Measurements from ENCODE around the gene KMT2D.

The KMT2D gene

GRCh38 chr12:49051777-49052438 lies 8.7 kb downstream of the KMT2D start:
- DNase-seq (ENCODE audit: low read depth), result no peak

GRCh38 chr12:49051373-49051764 lies 9.2 kb downstream of the KMT2D start:
- no peak for DNase-seq (ENCODE audit: low read depth)

GRCh38 chr12:49050507-49051372 lies 9.9 kb downstream of the KMT2D start:
- DNase-seq (ENCODE audit: low read depth), result no peak

- no peak for DNase-seq (ENCODE audit: low read depth)
These were observed 10.9 kb downstream of the KMT2D start for GRCh38 chr12:49049566-49050224.

- DNase-seq (ENCODE audit: low read depth), result no peak
These were observed 11.6 kb downstream of the KMT2D start for GRCh38 chr12:49048953-49049352.

- DNase-seq (ENCODE audit: low read depth), result no peak
These were observed 14.3 kb downstream of the KMT2D start for GRCh38 chr12:49046129-49046895.

- no peak for DNase-seq (ENCODE audit: low read depth)
These were observed 15.9 kb downstream of the KMT2D start for GRCh38 chr12:49044660-49045059.

GRCh38 chr12:49043856-49044258 lies 16.7 kb downstream of the KMT2D start:
- DNase-seq (ENCODE audit: low read depth), result peak; percentile 68

GRCh38 chr12:49043241-49043640 lies 17.4 kb downstream of the KMT2D start:
- no peak for DNase-seq (ENCODE audit: low read depth)

- DNase-seq (ENCODE audit: low read depth), result no peak
These were observed 18.6 kb downstream of the KMT2D start for GRCh38 chr12:49041881-49042484.

GRCh38 chr12:49041036-49041880 lies 19.3 kb downstream of the KMT2D start:
- no peak for DNase-seq (ENCODE audit: low read depth)

GRCh38 chr12:49040364-49040855 lies 20.2 kb downstream of the KMT2D start:
- DNase-seq (ENCODE audit: low read depth), result no peak

GRCh38 chr12:49039421-49040363 lies 20.9 kb downstream of the KMT2D start:
- DNase-seq (ENCODE audit: low read depth), result no peak

- DNase-seq (ENCODE audit: low read depth), result no peak
These were observed 22.2 kb downstream of the KMT2D start for GRCh38 chr12:49038291-49038955.

GRCh38 chr12:49037947-49038237 lies 22.7 kb downstream of the KMT2D start:
- no peak for DNase-seq (ENCODE audit: low read depth)

GRCh38 chr12:49037111-49037946 lies 23.3 kb downstream of the KMT2D start:
- DNase-seq (ENCODE audit: low read depth), result no peak

GRCh38 chr12:49036029-49036428 lies 24.6 kb downstream of the KMT2D start:
- DNase-seq (ENCODE audit: low read depth), result no peak

GRCh38 chr12:49034286-49034622 lies 26.3 kb downstream of the KMT2D start:
- DNase-seq (ENCODE audit: low read depth), result no peak

Measured in stimulated activated CD4-positive, alpha-beta T cell treated with anti-CD3 and anti-CD28 coated beads, Interleukin-2, amount 100 ng/mL, for 4 hours (primary cell).